ENCODE data around the gene COQ3. TPM values are rescaled to one million over a fixed set of nuclear protein-coding genes. Genes with fewer than 3 reads are reported as not detected.

Gene COQ3
- polyA plus RNA-seq, 1 donor from 2014 or later: 23.0 TPM

- no peaks in the 10 kb centered on the region for H4K20me1 ChIP-seq (ENCODE audit: insufficient read depth)
- peaks cover 7% of the 10 kb centered on the region for H3K36me3 ChIP-seq (ENCODE audit: insufficient read depth, low read length)
- H3K79me2 ChIP-seq (replicated peaks; ENCODE audit: insufficient read depth, low read length): peaks cover 41% of the 10 kb centered on the region
- TF ChIP-seq EP300 (conservative IDR thresholded peaks at IDR 0.05; ENCODE audit: poor library complexity, severe bottlenecking) (no peak), POLR2AphosphoS5 (IDR thresholded peaks at IDR 0.05) (no peak), CTCF (IDR thresholded peaks at IDR 0.05; ENCODE audit: poor library complexity, severe bottlenecking) (no peak), TAF1 (IDR thresholded peaks at IDR 0.05; ENCODE audit: low read depth) (no peak), MXI1 (conservative IDR thresholded peaks at IDR 0.05; ENCODE audit: poor library complexity, severe bottlenecking) (no peak)
- H3K27me3 ChIP-seq (ENCODE audit: insufficient read depth, low read depth, low read length): no peaks in the 10 kb centered on the region
- H2AFZ ChIP-seq (ENCODE audit: low read depth, low read length): no peak overlapping the region
- no peak overlapping the region for H3K4me2 ChIP-seq (ENCODE audit: low read length)
- no peak overlapping the region for H3K27ac ChIP-seq (ENCODE audit: low read length)
- H3K9me3 ChIP-seq (ENCODE audit: low read length): no peaks in the 10 kb centered on the region
- no peaks in the 10 kb centered on the region for H3K9me2 ChIP-seq (ENCODE audit: insufficient read depth, low read length)
- no peak overlapping the region for H3K4me3 ChIP-seq (ENCODE audit: low read length)
- H3F3A ChIP-seq (ENCODE audit: insufficient read depth, low read length, poor library complexity, severe bottlenecking): no peaks in the 10 kb centered on the region
- H3K9ac ChIP-seq (ENCODE audit: low read length): no peak overlapping the region
These were observed 15.7 kb upstream of the COQ3 start for GRCh38 chr6:99409672-99410071.

GRCh38 chr6:99407076-99407475, 13.1 kb upstream of the COQ3 start:
- Histone ChIP-seq H3K27me3 (ENCODE audit: insufficient read depth, low read depth, low read length) (no peaks in the 10 kb centered on the region), H3K4me2 (ENCODE audit: low read length) (no peak overlapping the region), H3K9ac (ENCODE audit: low read length) (no peak overlapping the region), H3K4me3 (ENCODE audit: low read length) (no peak overlapping the region), H2AFZ (ENCODE audit: low read depth, low read length) (no peak overlapping the region), H3K79me2 (replicated peaks; ENCODE audit: insufficient read depth, low read length) (peaks cover 15% of the 10 kb centered on the region), H3K9me3 (ENCODE audit: low read length) (no peaks in the 10 kb centered on the region), H3K9me2 (ENCODE audit: insufficient read depth, low read length) (no peaks in the 10 kb centered on the region), H4K20me1 (ENCODE audit: insufficient read depth) (no peaks in the 10 kb centered on the region), H3K27ac (ENCODE audit: low read length) (no peak overlapping the region), H3K36me3 (ENCODE audit: insufficient read depth, low read length) (peaks cover 9% of the 10 kb centered on the region), H3F3A (ENCODE audit: insufficient read depth, low read length, poor library complexity, severe bottlenecking) (no peaks in the 10 kb centered on the region)
- TF ChIP-seq REST (IDR thresholded peaks at IDR 0.05; ENCODE audit: borderline replicate concordance) (no peak), EP300 (conservative IDR thresholded peaks at IDR 0.05; ENCODE audit: poor library complexity, severe bottlenecking) (no peak), TAF1 (IDR thresholded peaks at IDR 0.05; ENCODE audit: low read depth) (no peak), MXI1 (conservative IDR thresholded peaks at IDR 0.05; ENCODE audit: poor library complexity, severe bottlenecking) (no peak), RAD21 (conservative IDR thresholded peaks at IDR 0.05) (no peak), CTCF (IDR thresholded peaks at IDR 0.05; ENCODE audit: poor library complexity, severe bottlenecking) (no peak), SMC3 (conservative IDR thresholded peaks at IDR 0.05; ENCODE audit: poor library complexity) (no peak), POLR2AphosphoS5 (IDR thresholded peaks at IDR 0.05) (no peak), EZH2 (IDR thresholded peaks at IDR 0.05; ENCODE audit: borderline replicate concordance, insufficient read depth, low read length, poor library complexity, severe bottlenecking) (no peak)

Measured in neural cell (in vitro differentiated cells).